T-helper 17 cell (primary cell): ENCODE results near the gene TTC22. TPM values are rescaled to one million over a fixed set of nuclear protein-coding genes. Genes with fewer than 3 reads are reported as not detected.
"Not testable (repeated sequence)": the region's sequence is repeated elsewhere in the genome, so short reads cannot be mapped to it uniquely, and the experiment has no call there.

Experiments used
- ATAC-seq: fragments of 150-1000 bp; cut with Tn5 transposase; 2 replicates; pipeline ENCODE4 v1.10.0; 2021; ENCODE audit warnings: mild to moderate bottlenecking, moderate library complexity
- DNase-seq, 3 donors: peaks; one replicate each; pipeline versions ENCODE4 v3.0.0 to v3.0.0-alpha.2; 2020 to 2021
- H3K9me3 ChIP-seq: one replicate; pipeline ENCODE4 v1.7.0; 2013; ENCODE audit warnings: low read length, mild to moderate bottlenecking; ENCODE audit not compliant: control insufficient read depth, poor library complexity, severe bottlenecking
- H3K27ac Mint-ChIP-seq: one replicate; pipeline ENCODE4 v1.8.0; 2022; ENCODE audit warnings: mild to moderate bottlenecking, moderate library complexity, mixed read lengths
- H3K27me3 Mint-ChIP-seq: one replicate; pipeline ENCODE4 v1.8.0; 2022; ENCODE audit warnings: mixed read lengths
- H3K36me3 Mint-ChIP-seq: one replicate; pipeline ENCODE4 v1.8.0; 2022; ENCODE audit warnings: low read depth, mixed read lengths
- H3K4me1 Mint-ChIP-seq: one replicate; pipeline ENCODE4 v1.8.0; 2022; ENCODE audit warnings: mild to moderate bottlenecking, mixed read lengths
- H3K4me3 Mint-ChIP-seq: one replicate; pipeline ENCODE4 v1.8.0; 2022; ENCODE audit warnings: mild to moderate bottlenecking, moderate library complexity, mixed read lengths
- total RNA-seq, 4 donors: library from RNA in 2 of 4; stranded (reverse) in 2 of 4; gene quantifications; one replicate each; pipeline ENCODE4 v1.2.3 and lab custom pipeline; 2022 to 2026

TTC22 gene
- total RNA-seq, 2 donors from 2014 or later: 10.4 to 11.2 TPM

GRCh38 chr1:54777431-54777830 is 23.7 kb downstream of the TTC22 start:
- no peak for ATAC-seq
- Mint-ChIP-seq H3K4me3 (no peak overlapping the region), H3K27ac (no peak overlapping the region)

DNA sequence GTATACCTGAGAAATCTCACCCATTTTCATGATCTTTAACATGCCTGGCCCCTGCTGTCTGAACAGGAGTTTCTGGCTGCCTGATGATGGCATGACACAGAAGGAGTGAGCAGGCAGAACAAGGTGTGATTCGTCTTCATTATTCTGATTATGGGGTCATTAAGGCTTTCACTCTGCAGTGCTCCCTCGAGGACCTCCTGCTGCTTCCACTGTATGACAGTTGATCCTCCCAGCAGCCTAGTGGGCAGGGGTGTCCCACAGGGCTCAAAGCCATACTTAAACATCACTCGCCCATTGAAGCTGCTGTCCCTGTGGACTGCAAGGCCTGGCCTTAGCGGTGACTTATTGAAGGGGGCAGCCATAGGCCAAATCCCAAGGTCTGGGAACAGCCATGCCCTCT is 24.1 kb downstream of the TTC22 start:
- H3K9me3 ChIP-seq: no peaks in the 10 kb centered on the region

More at GRCh38 chr1:54777431-54777830, 23.7 kb downstream of the TTC22 start:
- no peaks in the 10 kb centered on the region for H3K9me3 ChIP-seq
- H3K4me1 Mint-ChIP-seq: peaks cover 8% of the 10 kb centered on the region
- no peaks in the 10 kb centered on the region for H3K27me3 Mint-ChIP-seq
- DNase-seq: no peak
- peaks cover 9% of the 10 kb centered on the region for H3K36me3 Mint-ChIP-seq

DNA sequence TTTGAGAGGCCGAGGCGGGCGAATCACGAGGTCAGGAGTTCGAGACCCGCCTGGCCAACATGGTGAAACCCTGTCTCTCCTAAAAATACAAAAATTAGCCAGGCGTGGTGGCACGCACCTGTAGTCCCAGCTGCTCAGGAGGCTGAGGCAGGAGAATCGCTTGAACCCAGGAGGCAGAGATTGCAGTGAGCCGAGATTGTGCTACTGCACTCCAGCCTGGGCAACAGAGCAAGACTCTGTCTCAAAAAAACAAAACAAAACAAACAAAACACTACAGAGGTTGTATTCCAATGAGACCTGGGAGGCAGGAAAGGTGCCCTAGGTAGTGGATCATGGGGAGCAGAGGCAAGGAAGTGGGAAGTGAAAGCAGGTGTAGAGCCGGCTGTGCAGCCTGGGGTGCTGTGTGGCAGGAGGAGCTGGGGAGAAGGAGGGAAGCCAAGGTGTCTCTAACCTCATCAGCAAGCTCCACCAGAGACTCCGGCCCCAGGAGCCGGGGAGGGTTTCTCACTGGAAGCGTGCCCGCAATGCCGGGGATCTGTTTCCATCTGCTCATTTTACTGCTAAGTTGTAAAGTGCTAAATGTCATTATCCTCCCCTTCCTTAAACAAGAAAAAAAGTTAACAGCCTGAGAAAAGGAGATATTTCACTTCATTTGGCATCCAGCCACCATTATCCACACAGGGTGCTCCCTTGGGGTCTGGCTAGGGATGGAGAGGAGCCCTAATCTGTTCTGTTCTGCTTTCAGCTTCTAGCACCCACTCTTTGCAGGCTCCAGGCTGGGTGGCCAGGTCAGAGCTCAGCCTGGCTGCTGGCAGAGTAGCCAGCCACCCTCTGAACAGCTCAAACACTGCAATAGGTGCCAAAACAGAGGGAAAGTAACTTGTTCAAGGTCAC is 25.0 kb downstream of the TTC22 start:
- not testable (repeated sequence) for ATAC-seq, H3K27ac Mint-ChIP-seq, DNase-seq, H3K4me1 Mint-ChIP-seq, H3K9me3 ChIP-seq, H3K27me3 Mint-ChIP-seq, H3K4me3 Mint-ChIP-seq, H3K36me3 Mint-ChIP-seq

More for the DNA sequence above, 24.1 kb downstream of the TTC22 start:
- Mint-ChIP-seq H3K36me3 (peaks cover 9% of the 10 kb centered on the region), H3K4me1 (peaks cover 8% of the 10 kb centered on the region), H3K27me3 (no peaks in the 10 kb centered on the region), H3K4me3 (no peak overlapping the region), H3K27ac (no peak overlapping the region)
- DNase-seq: no peak
- ATAC-seq: no peak

GRCh38 chr1:54774820-54775498 is 26.2 kb downstream of the TTC22 start:
- H3K36me3 Mint-ChIP-seq: peaks cover 9% of the 10 kb centered on the region
- H3K4me1 Mint-ChIP-seq: peaks cover 6% of the 10 kb centered on the region
- no peak for DNase-seq
- no peak overlapping the region for H3K4me3 Mint-ChIP-seq
- H3K9me3 ChIP-seq: no peaks in the 10 kb centered on the region
- H3K27me3 Mint-ChIP-seq: no peaks in the 10 kb centered on the region
- no peak for ATAC-seq
- H3K27ac Mint-ChIP-seq: no peak overlapping the region

DNA sequence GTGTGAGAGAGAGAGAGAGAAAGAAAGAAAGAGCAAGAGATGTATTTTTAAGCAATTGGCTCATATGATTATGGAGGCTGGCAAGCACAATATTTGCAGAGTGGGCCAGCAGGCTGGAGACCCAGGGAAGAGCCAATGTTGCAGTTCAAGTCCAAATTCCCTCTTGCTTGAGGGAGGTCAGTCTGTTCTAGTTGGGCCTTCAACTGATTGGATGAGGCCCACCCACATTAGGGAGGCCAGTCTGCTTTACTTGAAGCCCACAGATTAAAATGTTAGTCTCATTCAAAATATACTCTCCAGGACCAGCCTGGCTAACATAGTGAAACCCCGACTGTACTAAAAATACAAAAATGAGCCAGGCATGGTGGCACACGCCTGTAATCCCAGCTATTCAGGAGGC is 28.2 kb downstream of the TTC22 start:
- H3K4me1 Mint-ChIP-seq: peaks cover 2% of the 10 kb centered on the region
- peaks cover 2% of the 10 kb centered on the region for H3K36me3 Mint-ChIP-seq
- H3K27ac Mint-ChIP-seq: no peak overlapping the region
- H3K4me3 Mint-ChIP-seq: no peak overlapping the region
- H3K9me3 ChIP-seq: no peaks in the 10 kb centered on the region
- DNase-seq: no peak
- no peak for ATAC-seq
- no peaks in the 10 kb centered on the region for H3K27me3 Mint-ChIP-seq

DNA sequence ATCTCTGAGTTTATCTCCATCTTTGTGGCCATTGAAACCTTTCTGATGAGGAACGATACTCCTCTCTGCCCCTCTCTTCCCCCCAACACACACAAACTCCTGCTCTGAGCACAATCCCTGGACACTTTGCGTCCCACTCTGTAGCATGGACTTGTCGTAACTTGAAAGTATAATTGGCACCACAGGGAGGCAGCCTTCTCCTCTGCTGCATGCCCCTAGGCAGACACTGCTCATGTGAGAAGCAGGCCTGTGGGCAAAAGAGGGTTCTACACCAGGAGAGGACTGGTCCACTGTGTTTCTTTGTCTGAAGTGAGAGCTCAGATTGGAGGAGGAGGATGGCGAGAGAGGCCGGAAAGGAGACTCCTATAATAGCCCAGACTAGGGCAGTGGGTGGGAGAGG is 33.0 kb downstream of the TTC22 start:
- H3K36me3 Mint-ChIP-seq: peaks cover 2% of the 10 kb centered on the region
- ATAC-seq (no peak), DNase-seq (no peak)
- H3K9me3 ChIP-seq: no peaks in the 10 kb centered on the region
- peaks cover 16% of the 10 kb centered on the region for H3K4me1 Mint-ChIP-seq
- no peaks in the 10 kb centered on the region for H3K27me3 Mint-ChIP-seq
- H3K27ac Mint-ChIP-seq: no peak overlapping the region
- H3K4me3 Mint-ChIP-seq: no peak overlapping the region

DNA sequence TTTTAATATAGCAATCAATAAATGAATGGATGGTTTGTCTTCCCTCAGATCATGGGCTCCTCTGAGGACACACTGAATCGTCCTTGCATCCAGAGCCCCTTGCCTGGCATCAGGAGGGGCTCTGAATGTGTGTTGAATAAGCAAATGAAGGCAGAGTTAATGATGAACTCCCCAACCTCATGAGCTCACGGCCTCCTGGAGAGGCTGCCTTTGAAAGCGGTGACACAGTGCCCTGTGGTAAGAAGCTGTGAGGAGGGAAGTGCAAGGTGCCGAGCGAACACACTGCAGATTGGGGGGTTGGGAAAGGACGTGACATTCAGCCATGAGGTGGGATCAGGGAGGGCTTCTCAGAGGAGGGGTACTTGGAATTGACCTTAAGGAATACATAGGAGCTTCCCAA is 33.6 kb downstream of the TTC22 start:
- H3K9me3 ChIP-seq: no peaks in the 10 kb centered on the region
- no peak for ATAC-seq
- Mint-ChIP-seq H3K4me1 (peaks cover 17% of the 10 kb centered on the region), H3K27ac (no peak overlapping the region), H3K27me3 (no peaks in the 10 kb centered on the region), H3K36me3 (no peaks in the 10 kb centered on the region), H3K4me3 (no peak overlapping the region)
- DNase-seq: no peak

DNA sequence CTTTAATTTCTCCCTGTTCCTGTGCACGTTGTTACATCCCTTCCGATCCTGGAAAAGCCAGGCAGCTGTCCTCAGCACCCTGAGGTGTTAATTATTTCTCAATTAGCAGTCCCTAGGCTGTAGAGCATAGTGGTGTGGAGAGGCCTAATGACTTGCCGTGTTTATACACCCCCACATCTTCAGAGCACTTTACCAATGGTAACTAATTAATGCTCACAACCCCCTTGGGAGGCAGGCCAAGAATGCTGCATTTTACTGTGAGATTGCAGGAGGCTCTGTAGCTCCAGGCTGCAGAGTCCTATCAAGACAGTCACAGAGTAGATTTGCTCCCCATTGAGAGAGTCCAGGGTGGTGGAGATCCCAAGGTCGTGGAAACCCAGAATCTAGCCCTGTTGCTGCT is 34.4 kb downstream of the TTC22 start:
- no peaks in the 10 kb centered on the region for H3K36me3 Mint-ChIP-seq
- no peak overlapping the region for H3K27ac Mint-ChIP-seq
- DNase-seq: no peak
- H3K9me3 ChIP-seq: no peaks in the 10 kb centered on the region
- no peaks in the 10 kb centered on the region for H3K27me3 Mint-ChIP-seq
- H3K4me3 Mint-ChIP-seq: no peak overlapping the region
- H3K4me1 Mint-ChIP-seq: peaks cover 17% of the 10 kb centered on the region
- ATAC-seq: no peak

DNA sequence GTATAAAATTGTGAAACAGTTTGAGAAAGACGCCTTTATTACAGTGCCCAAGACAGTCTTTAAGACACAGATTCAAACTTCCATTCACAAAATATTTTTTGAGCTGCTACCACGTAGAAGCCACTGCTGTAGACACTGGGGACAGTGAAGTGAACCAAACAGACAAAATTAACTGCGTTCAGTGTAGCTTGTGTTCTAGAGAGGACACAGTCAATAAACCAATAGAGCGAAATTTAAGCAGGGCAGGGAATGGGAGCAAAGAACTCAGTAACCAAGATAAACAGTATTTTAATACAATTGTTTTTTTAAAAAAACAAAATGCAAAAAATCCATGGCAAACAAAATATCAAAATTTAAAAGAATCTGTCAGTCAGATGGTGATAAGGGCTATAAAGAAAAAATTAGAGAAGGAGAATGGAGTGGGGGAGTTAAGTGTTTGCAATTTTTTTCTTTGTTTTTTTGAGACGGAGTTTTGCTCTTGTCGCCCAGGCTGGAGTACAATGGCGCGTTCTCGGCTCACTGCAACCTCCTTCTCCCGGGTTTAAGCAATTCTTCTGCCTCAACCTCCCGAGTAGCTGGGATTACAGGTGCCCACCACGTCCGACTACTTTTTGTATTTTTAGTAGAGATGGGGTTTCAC is 36.1 kb downstream of the TTC22 start:
- peaks cover 17% of the 10 kb centered on the region for H3K4me1 Mint-ChIP-seq
- ATAC-seq: peak; percentile 22
- peak overlapping the region; percentile 97 for H3K4me3 Mint-ChIP-seq
- H3K9me3 ChIP-seq: no peaks in the 10 kb centered on the region
- H3K27ac Mint-ChIP-seq: peak overlapping the region; percentile 93
- no peak for DNase-seq
- H3K27me3 Mint-ChIP-seq: no peaks in the 10 kb centered on the region
- peaks cover 2% of the 10 kb centered on the region for H3K36me3 Mint-ChIP-seq

- H3K36me3 Mint-ChIP-seq: peaks cover 2% of the 10 kb centered on the region
- peaks cover 17% of the 10 kb centered on the region for H3K4me1 Mint-ChIP-seq
- no peaks in the 10 kb centered on the region for H3K9me3 ChIP-seq
- peak; percentile 90 to 97 (median 96) for DNase-seq
- H3K4me3 Mint-ChIP-seq: peak within 1 kb of the TSS; percentile 97
- H3K27ac Mint-ChIP-seq: peak within 1 kb of the TSS; percentile 93
- H3K27me3 Mint-ChIP-seq: no peaks in the 10 kb centered on the region
- ATAC-seq: peak; percentile 97
Observed at GRCh38 chr1:54764133-54764921, 36.8 kb downstream of the TTC22 start, which contains the start of gene PARS2. Gene PARS2, minus strand, starts transcription at chr1:54764523. Its CDS starts 5,362 bp downstream, at chr1:54759161.

- H3K4me1 Mint-ChIP-seq: peaks cover 17% of the 10 kb centered on the region
- no peaks in the 10 kb centered on the region for H3K9me3 ChIP-seq
- peaks cover 2% of the 10 kb centered on the region for H3K36me3 Mint-ChIP-seq
- H3K27ac Mint-ChIP-seq: peak overlapping the region; percentile 93
- DNase-seq (no peak), ATAC-seq (no peak)
- H3K4me3 Mint-ChIP-seq: peak overlapping the region; percentile 97
- H3K27me3 Mint-ChIP-seq: no peaks in the 10 kb centered on the region
Observed at GRCh38 chr1:54763816-54764132, 37.3 kb downstream of the TTC22 start.

- DNase-seq (no peak), ATAC-seq (no peak)
- peaks cover 2% of the 10 kb centered on the region for H3K36me3 Mint-ChIP-seq
- no peak overlapping the region for H3K27ac Mint-ChIP-seq
- no peaks in the 10 kb centered on the region for H3K27me3 Mint-ChIP-seq
- H3K4me3 Mint-ChIP-seq: no peak overlapping the region
- no peaks in the 10 kb centered on the region for H3K9me3 ChIP-seq
- peaks cover 9% of the 10 kb centered on the region for H3K4me1 Mint-ChIP-seq
Observed at GRCh38 chr1:54758678-54759348, 42.3 kb downstream of the TTC22 start.
